NCI-H1105 treated with DMSO at 0.1 percent for 48 hours (cell line): ENCODE results near the gene DYRK2.

Source experiments
- DNase-seq: peaks from one replicate; lab custom pipeline; 2025; lab: John Stamatoyannopoulos, UW

Gene DYRK2

DNA sequence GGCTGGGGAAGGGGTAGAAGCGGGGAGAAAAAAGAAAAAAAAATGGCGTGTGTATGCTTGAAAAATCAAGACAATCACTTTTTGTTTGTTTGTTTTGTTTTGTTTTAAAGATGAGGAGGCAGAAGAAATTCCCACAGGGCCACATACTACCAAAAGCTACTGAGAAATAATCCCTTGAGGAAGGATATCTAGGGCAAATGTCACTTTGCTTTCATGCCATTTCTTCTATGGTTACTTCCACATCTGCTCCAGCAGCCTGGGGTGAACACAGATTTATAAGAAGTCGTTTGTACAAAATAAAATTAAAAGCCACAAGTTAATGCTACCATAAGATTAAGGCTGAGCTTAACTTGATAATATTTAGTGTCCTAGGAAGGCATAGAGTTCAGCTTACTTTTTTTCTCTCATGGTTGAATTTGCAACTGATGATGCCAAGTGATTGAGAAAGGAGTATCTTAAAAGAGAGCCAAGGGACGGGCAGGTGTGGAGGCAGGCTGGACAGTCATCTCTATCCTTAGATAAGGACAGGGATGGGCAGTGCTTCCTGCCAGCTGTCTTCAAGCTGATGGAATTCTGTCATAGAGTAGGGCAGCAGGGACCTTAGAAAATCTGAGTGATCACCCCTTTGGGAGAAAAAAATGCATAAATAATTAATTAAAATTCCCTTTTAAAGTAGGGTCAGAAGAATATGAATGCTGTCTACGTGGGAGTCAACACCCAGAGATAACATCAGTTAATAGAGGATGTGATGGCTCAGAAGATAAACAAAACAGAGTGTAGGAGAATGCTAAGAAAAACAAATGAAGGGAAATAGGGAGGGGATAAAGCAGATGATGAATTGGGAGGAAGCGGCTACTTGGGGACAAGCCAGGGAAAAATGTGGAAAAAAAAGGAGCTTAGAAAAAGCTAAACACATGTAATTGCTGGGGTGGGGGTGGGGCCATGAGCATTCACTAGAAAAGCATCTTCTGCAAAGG, 57.1 kb downstream of the DYRK2 start:
- DNase-seq, result no peak

- DNase-seq, result no peak
Observed at GRCh38 chr12:67709367-67709954, 60.9 kb downstream of the DYRK2 start.

DNA sequence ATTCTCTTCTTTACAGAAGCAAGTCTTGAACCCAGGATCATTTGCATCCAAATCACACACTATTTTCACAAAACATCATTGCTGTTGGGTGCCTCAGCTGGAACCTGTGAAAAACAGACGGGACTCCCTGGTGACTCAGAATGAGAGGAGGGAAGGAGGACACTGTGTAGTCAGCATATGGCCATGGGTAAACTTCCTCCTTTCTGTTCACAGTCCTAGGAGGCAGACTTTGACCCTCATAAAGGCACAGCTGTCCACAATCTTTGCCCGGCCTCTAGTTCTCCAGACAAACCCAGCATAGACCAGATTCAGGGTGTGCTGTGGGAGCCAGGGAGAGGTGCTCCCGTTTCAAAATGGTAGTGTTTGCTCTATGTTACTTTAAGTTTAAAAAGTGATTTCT, 62.0 kb downstream of the DYRK2 start:
- DNase-seq, result no peak

DNA sequence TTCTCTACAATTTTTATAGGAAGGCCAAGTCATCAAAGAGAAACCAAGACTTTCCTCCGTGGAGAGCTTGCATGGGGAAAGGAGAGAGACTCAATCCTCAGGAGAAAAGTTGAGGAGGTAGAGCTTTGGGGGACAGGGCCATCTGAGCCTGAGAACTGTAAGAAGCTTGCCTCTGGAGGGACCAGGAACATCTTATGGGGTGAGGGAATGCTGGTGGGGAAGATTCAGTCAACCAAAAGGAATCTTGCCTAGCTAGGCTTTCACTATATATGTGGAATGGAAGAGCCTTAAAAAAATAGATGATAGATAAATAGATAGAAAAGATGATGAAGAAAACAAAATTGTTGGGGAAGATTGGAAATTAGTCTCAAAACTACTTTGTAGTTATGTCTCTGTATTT, 63.5 kb downstream of the DYRK2 start:
- DNase-seq, result no peak

- no peak for DNase-seq
Observed at GRCh38 chr12:67714648-67715047, 66.1 kb downstream of the DYRK2 start.
